IMR-90 (cell line): ENCODE results near the gene RNASE1. TPM values are rescaled to one million over a fixed set of nuclear protein-coding genes. Genes with fewer than 3 reads are reported as not detected.

Experiments
- ATAC-seq: fragments of 200-7000 bp; cut with Tn5 transposase; 2 replicates; pipeline ENCODE4 v1.9.1; 2020; ENCODE audit warnings: low read depth, mild to moderate bottlenecking, moderate library complexity
- BruUV-seq: library from RNA; stranded (reverse); fragments of 400-500 nt; replicated peaks from 2 replicates; lab custom pipeline; 2021; lab: Mats Ljungman, UMichigan
- CTCF ChIA-PET: fragments of 300-600 bp; formaldehyde crosslinking; extraction: SDS; loops from one replicate; lab custom pipeline; 2021; ENCODE audit warnings: antibody characterized with exemption; lab: Yijun Ruan, JAX
- POLR2A ChIA-PET: fragments of 300-600 bp; sonication (Branson Sonifier 250); formaldehyde crosslinking; loops from one replicate; lab custom pipeline; 2022; ENCODE audit warnings: antibody characterized with exemption; ENCODE audit not compliant: unreplicated experiment; lab: Charles Lee
- DNase-seq: peaks from one replicate; pipeline ENCODE4 v3.0.0; 2013
- H2AFZ ChIP-seq: replicated peaks from 2 replicates; pipeline ENCODE3; 2013; ENCODE audit warnings: low read length, mild to moderate bottlenecking; ENCODE audit not compliant: poor library complexity
- H2AK5ac ChIP-seq: 2 replicates; pipeline ENCODE4 v1.6.1; 2013; ENCODE audit warnings: low read depth, low read length, inconsistent platforms
- H2AK9ac ChIP-seq: replicated peaks from 2 replicates; pipeline ENCODE3; 2013; ENCODE audit warnings: mild to moderate bottlenecking, low read depth, low read length, moderate library complexity; ENCODE audit not compliant: poor library complexity
- H2BK120ac ChIP-seq: 2 replicates; pipeline ENCODE4 v1.6.1; 2013; ENCODE audit warnings: low read depth, low read length, inconsistent platforms
- H2BK15ac ChIP-seq: 3 replicates; pipeline ENCODE4 v1.6.1; 2013; ENCODE audit warnings: low read depth, low read length, inconsistent platforms
- H2BK20ac ChIP-seq: 2 replicates; pipeline ENCODE4 v1.6.1; 2013; ENCODE audit warnings: low read depth, mild to moderate bottlenecking, inconsistent platforms, low read length, moderate library complexity
- H2BK5ac ChIP-seq: 2 replicates; pipeline ENCODE4 v1.6.1; 2013; ENCODE audit warnings: mild to moderate bottlenecking, low read depth, low read length, inconsistent platforms; ENCODE audit not compliant: poor library complexity, severe bottlenecking
- H3K14ac ChIP-seq: replicated peaks from 2 replicates; pipeline ENCODE4 v1.6.1; 2013; ENCODE audit warnings: low read depth, low read length, inconsistent platforms
- H3K18ac ChIP-seq: 2 replicates; pipeline ENCODE4 v1.6.1; 2013; ENCODE audit warnings: low read depth, low read length, control low read depth
- H3K23ac ChIP-seq: 2 replicates; pipeline ENCODE4 v1.6.1; 2013; ENCODE audit warnings: low read depth, low read length, inconsistent platforms
- H3K27ac ChIP-seq: 2 replicates; pipeline ENCODE4 v1.5.1; 2013; ENCODE audit warnings: mild to moderate bottlenecking, control low read depth, low read length; ENCODE audit not compliant: insufficient read depth
- H3K27me3 ChIP-seq: 2 replicates; pipeline ENCODE4 v1.6.1; 2013; ENCODE audit warnings: low read length; ENCODE audit not compliant: control insufficient read depth, insufficient read depth
- H3K36me3 ChIP-seq: 2 replicates; pipeline ENCODE4 v1.6.1; 2013; ENCODE audit warnings: low read length, mixed read lengths; ENCODE audit not compliant: control insufficient read depth, insufficient read depth
- H3K4ac ChIP-seq: 2 replicates; pipeline ENCODE4 v1.6.1; 2013; ENCODE audit warnings: low read depth, low read length, inconsistent platforms
- H3K4me1 ChIP-seq: 2 replicates; pipeline ENCODE4 v1.6.1; 2013; ENCODE audit warnings: low read length, mixed read lengths; ENCODE audit not compliant: control insufficient read depth, insufficient read depth
- H3K4me2 ChIP-seq: 2 replicates; pipeline ENCODE4 v1.6.1; 2013; ENCODE audit warnings: low read depth, mild to moderate bottlenecking, control low read depth, low read length, moderate library complexity
- H3K4me3 ChIP-seq: 2 replicates; pipeline ENCODE4 v1.5.1; 2013; ENCODE audit warnings: low read depth, mild to moderate bottlenecking, control low read depth, low read length, moderate library complexity; ENCODE audit not compliant: insufficient read depth
- H3K56ac ChIP-seq: 2 replicates; pipeline ENCODE4 v1.6.1; 2013; ENCODE audit warnings: low read length, inconsistent platforms; ENCODE audit not compliant: insufficient read depth; ENCODE audit errors: extremely low read depth
- H3K79me1 ChIP-seq, 2 experiments: 2 replicates each; pipeline ENCODE4 v1.6.1; 2013; ENCODE audit warnings: low read length in 2 of 2, inconsistent platforms in 1 of 2, low read depth in 1 of 2
- H3K9ac ChIP-seq: 2 replicates; pipeline ENCODE4 v1.6.1; 2013; ENCODE audit warnings: low read depth, low read length, control low read depth
- H3K9me1 ChIP-seq: 2 replicates; pipeline ENCODE4 v1.6.1; 2013; ENCODE audit warnings: low read length, inconsistent platforms; ENCODE audit not compliant: insufficient read depth
- H3K9me3 ChIP-seq: 2 replicates; pipeline ENCODE4 v1.6.1; 2013; ENCODE audit warnings: low read length; ENCODE audit not compliant: control insufficient read depth, insufficient read depth
- H4K20me1 ChIP-seq: 2 replicates; pipeline ENCODE4 v1.6.1; 2013; ENCODE audit warnings: low read length, inconsistent platforms; ENCODE audit not compliant: insufficient read depth
- H4K5ac ChIP-seq: 2 replicates; pipeline ENCODE4 v1.6.1; 2013; ENCODE audit warnings: mild to moderate bottlenecking, low read depth, low read length, control low read depth
- H4K8ac ChIP-seq, 2 experiments: 2 replicates each; pipeline ENCODE4 v1.6.1; 2013; ENCODE audit warnings: low read depth in 2 of 2, low read length in 2 of 2, control low read depth in 1 of 2, inconsistent platforms in 1 of 2
- H4K91ac ChIP-seq: 2 replicates; pipeline ENCODE4 v1.6.1; 2013; ENCODE audit warnings: low read depth, low read length, inconsistent platforms; ENCODE audit not compliant: insufficient read depth
- BHLHE40 ChIP-seq: fragments of 150-350 bp; IDR thresholded peaks from 2 replicates; pipeline ENCODE4 v1.6.1; 2016; ENCODE audit warnings: mild to moderate bottlenecking, low read depth, low read length
- CHD1 ChIP-seq: IDR thresholded peaks from 2 replicates; pipeline ENCODE4 v1.6.1; 2012; ENCODE audit warnings: low read depth, low read length, improper control_type of control experiment
- FOS ChIP-seq: fragments of 150-350 bp; IDR thresholded peaks from 2 replicates; pipeline ENCODE4 v1.6.1; 2016; ENCODE audit warnings: low read depth, low read length
- MAZ ChIP-seq: IDR thresholded peaks from 2 replicates; pipeline ENCODE4 v1.6.1; 2012; ENCODE audit warnings: low read depth, mild to moderate bottlenecking, low read length, improper control_type of control experiment, moderate library complexity, borderline replicate concordance
- MXI1 ChIP-seq: IDR thresholded peaks from 2 replicates; pipeline ENCODE4 v1.6.1; 2012; ENCODE audit warnings: low read depth, mild to moderate bottlenecking, low read length, moderate library complexity, borderline replicate concordance
- NFE2L2 ChIP-seq: fragments of 150-350 bp; IDR thresholded peaks from 2 replicates; pipeline ENCODE4 v1.6.1; 2016; ENCODE audit warnings: low read depth, mild to moderate bottlenecking, low read length
- POLR2A ChIP-seq: IDR thresholded peaks from 2 replicates; pipeline ENCODE4 v1.6.1; 2012; ENCODE audit warnings: mild to moderate bottlenecking, low read depth, low read length
- RAD21 ChIP-seq: IDR thresholded peaks from 2 replicates; pipeline ENCODE4 v1.6.1; 2012; ENCODE audit warnings: low read length, improper control_type of control experiment
- RCOR1 ChIP-seq: IDR thresholded peaks from 2 replicates; pipeline ENCODE4 v1.6.1; 2012; ENCODE audit warnings: mild to moderate bottlenecking, low read length, improper control_type of control experiment; ENCODE audit not compliant: insufficient replicate concordance
- RFX5 ChIP-seq: IDR thresholded peaks from 2 replicates; pipeline ENCODE4 v1.8.0; 2012; ENCODE audit warnings: low read depth, mild to moderate bottlenecking, low read length, moderate library complexity
- SMC3 ChIP-seq: fragments of 150-350 bp; IDR thresholded peaks from 2 replicates; pipeline ENCODE4 v1.6.1; 2016; ENCODE audit warnings: low read depth, mild to moderate bottlenecking, antibody characterized with exemption, low read length, moderate library complexity
- WGBS, 2 experiments: methylation state at CpG; one replicate each; pipeline versions ENCODE4 v1.1.5 to v1.1.7; 2013; ENCODE audit warnings: missing lambda C conversion rate in 2 of 2; ENCODE audit not compliant: insufficient read length in 1 of 2; ENCODE audit errors: extremely low coverage in 2 of 2; 5-methylcytosine and 5-hydroxymethylcytosine counted together
- dilution Hi-C: fragments of 300-500 bp; cut with HindIII; formaldehyde crosslinking; loops from one replicate; pipeline ENCODE4 v1.14.3; 2018; ENCODE audit warnings: low sequenced_read_pairs; ENCODE audit not compliant: unreplicated experiment
- in situ Hi-C: fragments of 300-500 bp; cut with MboI; formaldehyde crosslinking; loops from 3 replicates; pipeline ENCODE4 v1.14.3; 2019; ENCODE audit warnings: low sequenced_read_pairs, inconsistent platforms, mixed read lengths
- intact Hi-C: fragments of 100-400 bp; cut with micrococcal nuclease; formaldehyde crosslinking; loops from 2 replicates; pipeline ENCODE4 v1.10.0; 2022
- polyA plus RNA-seq, 3 experiments: library from polyadenylated mRNA; depleted of rRNA; stranded (reverse); fragments of >200 nt; gene quantifications; 2 replicates each; pipeline ENCODE4 v1.2.3, GENCODE V29; 2012; ENCODE audit warnings: low replicate concordance in 1 of 3
- total RNA-seq: library from RNA; depleted of rRNA; stranded (reverse); fragments of >200 nt; gene quantifications from 2 replicates; pipeline ENCODE4 v1.2.3, GENCODE V29; 2012
- TF ChIP-seq, protein P1 (sequence below): fragments of 150-350 bp; IDR thresholded peaks from 2 replicates; pipeline ENCODE4 v1.6.1; 2016; ENCODE audit warnings: low read depth, mild to moderate bottlenecking, low read length, moderate library complexity, borderline replicate concordance
- TF ChIP-seq, protein P2 (sequence below): fragments of 150-350 bp; IDR thresholded peaks from 2 replicates; pipeline ENCODE4 v1.6.1; 2017; ENCODE audit warnings: mild to moderate bottlenecking, antibody characterized with exemption, low read length, low read depth
- TF ChIP-seq, protein P3 (sequence below): conservative IDR thresholded peaks from 2 replicates; pipeline ENCODE4 v1.5.1; 2012; ENCODE audit warnings: mild to moderate bottlenecking, low read depth, low read length, improper control_type of control experiment

The RNASE1 gene
- total and polyA plus RNA-seq, 2 of the 4 experiments (the other 2 are of a cell fraction): not detected

DNA sequence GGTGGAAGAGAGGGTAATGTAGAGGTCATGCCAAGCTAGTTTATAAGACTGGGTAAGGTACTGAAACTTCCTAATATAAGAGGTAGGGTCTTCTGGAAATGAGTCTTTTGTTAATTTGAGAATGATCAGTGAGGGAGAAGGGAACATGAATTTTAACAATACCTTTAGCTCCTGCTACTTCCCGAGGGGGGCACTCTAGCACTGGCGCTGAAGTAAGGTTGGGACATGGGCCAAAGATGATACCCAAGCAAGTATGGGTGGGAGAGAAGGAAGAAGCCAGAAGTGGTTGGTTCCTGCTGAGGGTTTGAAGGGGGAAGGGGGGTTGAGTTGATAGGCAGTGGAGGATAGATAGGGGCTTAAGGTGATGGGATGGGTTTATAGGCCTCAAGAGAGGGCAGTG, 32.3 kb upstream of the RNASE1 start:
- Histone ChIP-seq H3K56ac (no peak overlapping the region), H3K4me3 (no peak overlapping the region), H2AFZ (no peak overlapping the region), H3K4ac (no peak overlapping the region), H3K4me1 (no peaks in the 10 kb centered on the region), H2BK5ac (no peak overlapping the region), H3K27ac (no peak overlapping the region), H3K23ac (no peak overlapping the region), H4K8ac (no peak overlapping the region), H2AK9ac (no peak overlapping the region), H4K91ac (no peak overlapping the region), H3K14ac (no peak overlapping the region), H3K36me3 (no peaks in the 10 kb centered on the region), H4K20me1 (no peaks in the 10 kb centered on the region), H3K4me2 (no peak overlapping the region), H3K9ac (no peak overlapping the region), H2AK5ac (no peak overlapping the region), H3K27me3 (no peaks in the 10 kb centered on the region), H2BK15ac (no peak overlapping the region), H3K9me3 (no peaks in the 10 kb centered on the region), H3K18ac (no peak overlapping the region), H2BK120ac (no peak overlapping the region), H3K9me1 (no peaks in the 10 kb centered on the region), H2BK20ac (no peak overlapping the region), H4K5ac (no peak overlapping the region), H3K79me1 (no peaks in the 10 kb centered on the region)
- DNase-seq (no peak), ATAC-seq (no peak)
- no CpG with 5 or more reads among the region's 2 CpGs for WGBS, 2 experiments
- POLR2A ChIA-PET: no interaction called here
- CTCF ChIA-PET: no interaction called here
- TF ChIP-seq MXI1: no peak
- TF ChIP-seq BHLHE40: no peak
- no peak for TF ChIP-seq MAZ
- TF ChIP-seq, protein P1, sequence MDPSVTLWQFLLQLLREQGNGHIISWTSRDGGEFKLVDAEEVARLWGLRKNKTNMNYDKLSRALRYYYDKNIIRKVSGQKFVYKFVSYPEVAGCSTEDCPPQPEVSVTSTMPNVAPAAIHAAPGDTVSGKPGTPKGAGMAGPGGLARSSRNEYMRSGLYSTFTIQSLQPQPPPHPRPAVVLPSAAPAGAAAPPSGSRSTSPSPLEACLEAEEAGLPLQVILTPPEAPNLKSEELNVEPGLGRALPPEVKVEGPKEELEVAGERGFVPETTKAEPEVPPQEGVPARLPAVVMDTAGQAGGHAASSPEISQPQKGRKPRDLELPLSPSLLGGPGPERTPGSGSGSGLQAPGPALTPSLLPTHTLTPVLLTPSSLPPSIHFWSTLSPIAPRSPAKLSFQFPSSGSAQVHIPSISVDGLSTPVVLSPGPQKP: no peak
- no peak for TF ChIP-seq RFX5
- TF ChIP-seq FOS: no peak
- TF ChIP-seq RAD21: no peak
- TF ChIP-seq, protein P2, sequence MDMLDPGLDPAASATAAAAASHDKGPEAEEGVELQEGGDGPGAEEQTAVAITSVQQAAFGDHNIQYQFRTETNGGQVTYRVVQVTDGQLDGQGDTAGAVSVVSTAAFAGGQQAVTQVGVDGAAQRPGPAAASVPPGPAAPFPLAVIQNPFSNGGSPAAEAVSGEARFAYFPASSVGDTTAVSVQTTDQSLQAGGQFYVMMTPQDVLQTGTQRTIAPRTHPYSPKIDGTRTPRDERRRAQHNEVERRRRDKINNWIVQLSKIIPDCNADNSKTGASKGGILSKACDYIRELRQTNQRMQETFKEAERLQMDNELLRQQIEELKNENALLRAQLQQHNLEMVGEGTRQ: no peak
- TF ChIP-seq NFE2L2: no peak
- TF ChIP-seq, protein P3, sequence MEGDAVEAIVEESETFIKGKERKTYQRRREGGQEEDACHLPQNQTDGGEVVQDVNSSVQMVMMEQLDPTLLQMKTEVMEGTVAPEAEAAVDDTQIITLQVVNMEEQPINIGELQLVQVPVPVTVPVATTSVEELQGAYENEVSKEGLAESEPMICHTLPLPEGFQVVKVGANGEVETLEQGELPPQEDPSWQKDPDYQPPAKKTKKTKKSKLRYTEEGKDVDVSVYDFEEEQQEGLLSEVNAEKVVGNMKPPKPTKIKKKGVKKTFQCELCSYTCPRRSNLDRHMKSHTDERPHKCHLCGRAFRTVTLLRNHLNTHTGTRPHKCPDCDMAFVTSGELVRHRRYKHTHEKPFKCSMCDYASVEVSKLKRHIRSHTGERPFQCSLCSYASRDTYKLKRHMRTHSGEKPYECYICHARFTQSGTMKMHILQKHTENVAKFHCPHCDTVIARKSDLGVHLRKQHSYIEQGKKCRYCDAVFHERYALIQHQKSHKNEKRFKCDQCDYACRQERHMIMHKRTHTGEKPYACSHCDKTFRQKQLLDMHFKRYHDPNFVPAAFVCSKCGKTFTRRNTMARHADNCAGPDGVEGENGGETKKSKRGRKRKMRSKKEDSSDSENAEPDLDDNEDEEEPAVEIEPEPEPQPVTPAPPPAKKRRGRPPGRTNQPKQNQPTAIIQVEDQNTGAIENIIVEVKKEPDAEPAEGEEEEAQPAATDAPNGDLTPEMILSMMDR: no peak
- TF ChIP-seq CHD1: no peak
- no peak for TF ChIP-seq RCOR1
- no peak for TF ChIP-seq SMC3
- TF ChIP-seq POLR2A: no peak
- BruUV-seq: no TSS peak
- intact Hi-C loops (no loop called here), in situ Hi-C loops (no loop called here), dilution Hi-C loops (no loop called here)
